Trophoblast cell (in vitro differentiated cells and primary cell): ENCODE results near the gene CTSZ.
A peak's percentile ranks its signal among the peaks of the same experiment; 100 is the strongest.

ENCODE experiments used
- DNase-seq, 2 donors: peaks; one replicate each; pipeline ENCODE4 v3.0.0-alpha.2; 2016
- H2AFZ ChIP-seq: 2 replicates; pipeline ENCODE4 v1.6.1; 2013; ENCODE audit warnings: low read length, moderate library complexity, mild to moderate bottlenecking; ENCODE audit not compliant: insufficient read depth, poor library complexity
- H2AK5ac ChIP-seq: 2 replicates; pipeline ENCODE4 v1.6.1; 2013; ENCODE audit warnings: mild to moderate bottlenecking, low read length
- H2BK120ac ChIP-seq: 2 replicates; pipeline ENCODE4 v1.6.1; 2013; ENCODE audit warnings: low read length, mild to moderate bottlenecking, moderate library complexity; ENCODE audit not compliant: insufficient read depth, poor library complexity
- H2BK12ac ChIP-seq: 2 replicates; pipeline ENCODE4 v1.6.1; 2013; ENCODE audit warnings: mild to moderate bottlenecking, low read length, moderate library complexity
- H2BK5ac ChIP-seq: 2 replicates; pipeline ENCODE4 v1.6.1; 2013; ENCODE audit warnings: low read length, low read depth, moderate library complexity, mild to moderate bottlenecking; ENCODE audit not compliant: poor library complexity
- H3K14ac ChIP-seq: 2 replicates; pipeline ENCODE4 v1.6.1; 2013; ENCODE audit warnings: mild to moderate bottlenecking, low read length
- H3K18ac ChIP-seq: 2 replicates; pipeline ENCODE4 v1.6.1; 2013; ENCODE audit warnings: mild to moderate bottlenecking, low read length
- H3K23ac ChIP-seq: 2 replicates; pipeline ENCODE4 v1.6.1; 2013; ENCODE audit warnings: low read length
- H3K27ac ChIP-seq: 2 replicates; pipeline ENCODE4 v1.5.1; 2013; ENCODE audit warnings: low read depth, mild to moderate bottlenecking, inconsistent platforms, low read length, moderate library complexity
- H3K27me3 ChIP-seq: 2 replicates; pipeline ENCODE4 v1.6.1; 2013; ENCODE audit warnings: inconsistent platforms, mild to moderate bottlenecking, low read length, moderate library complexity; ENCODE audit not compliant: insufficient read depth
- H3K36me3 ChIP-seq, 2 experiments: 1 replicate in 1 of 2; 2 replicates in 1 of 2; pipeline ENCODE4 v1.6.1; 2013; ENCODE audit warnings: low read length in 2 of 2, mild to moderate bottlenecking in 2 of 2, moderate library complexity in 1 of 2; ENCODE audit not compliant: insufficient read depth in 2 of 2, control insufficient read depth in 1 of 2
- H3K4ac ChIP-seq: 2 replicates; pipeline ENCODE4 v1.6.1; 2013; ENCODE audit warnings: low read depth, mild to moderate bottlenecking, low read length, moderate library complexity
- H3K4me1 ChIP-seq, 2 experiments: 1 replicate in 1 of 2; 2 replicates in 1 of 2; pipeline ENCODE4 v1.6.1; 2013; ENCODE audit warnings: low read length in 2 of 2, mild to moderate bottlenecking in 2 of 2, moderate library complexity in 1 of 2; ENCODE audit not compliant: insufficient read depth in 2 of 2, control insufficient read depth in 1 of 2
- H3K4me2 ChIP-seq: 2 replicates; pipeline ENCODE4 v1.6.1; 2013; ENCODE audit warnings: inconsistent platforms, mild to moderate bottlenecking, low read length, moderate library complexity
- H3K4me3 ChIP-seq: 2 replicates; pipeline ENCODE4 v1.5.1; 2013; ENCODE audit warnings: mild to moderate bottlenecking, low read depth, low read length, inconsistent platforms
- H3K79me1 ChIP-seq: one replicate; pipeline ENCODE4 v1.6.1; 2013; ENCODE audit warnings: low read length
- H3K79me2 ChIP-seq: 2 replicates; pipeline ENCODE4 v1.6.1; 2013; ENCODE audit warnings: low read length, mild to moderate bottlenecking; ENCODE audit not compliant: control insufficient read depth, insufficient read depth, poor library complexity
- H3K9ac ChIP-seq: 2 replicates; pipeline ENCODE4 v1.6.1; 2013; ENCODE audit warnings: mild to moderate bottlenecking, low read length
- H3K9me3 ChIP-seq: 2 replicates; pipeline ENCODE4 v1.6.1; 2013; ENCODE audit warnings: low read depth, mild to moderate bottlenecking, control low read depth, inconsistent platforms, low read length; ENCODE audit not compliant: insufficient read depth
- H4K12ac ChIP-seq: 2 replicates; pipeline ENCODE4 v1.6.1; 2013; ENCODE audit warnings: low read depth, mild to moderate bottlenecking, low read length, moderate library complexity
- H4K8ac ChIP-seq: 2 replicates; pipeline ENCODE4 v1.6.1; 2013; ENCODE audit warnings: low read depth, mild to moderate bottlenecking, low read length, moderate library complexity
- H4K91ac ChIP-seq: one replicate; pipeline ENCODE4 v1.6.1; 2013; ENCODE audit warnings: low read depth, mild to moderate bottlenecking, low read length, moderate library complexity
- WGBS: extraction: QIAGEN DNeasy Blood & Tissue Kit; methylation state at CpG from one replicate; pipeline ENCODE4 v1.1.7; 2013; ENCODE audit warnings: missing lambda C conversion rate; ENCODE audit not compliant: insufficient read length, insufficient coverage; ENCODE audit errors: extremely low coverage; 5-methylcytosine and 5-hydroxymethylcytosine counted together

CTSZ gene

DNA sequence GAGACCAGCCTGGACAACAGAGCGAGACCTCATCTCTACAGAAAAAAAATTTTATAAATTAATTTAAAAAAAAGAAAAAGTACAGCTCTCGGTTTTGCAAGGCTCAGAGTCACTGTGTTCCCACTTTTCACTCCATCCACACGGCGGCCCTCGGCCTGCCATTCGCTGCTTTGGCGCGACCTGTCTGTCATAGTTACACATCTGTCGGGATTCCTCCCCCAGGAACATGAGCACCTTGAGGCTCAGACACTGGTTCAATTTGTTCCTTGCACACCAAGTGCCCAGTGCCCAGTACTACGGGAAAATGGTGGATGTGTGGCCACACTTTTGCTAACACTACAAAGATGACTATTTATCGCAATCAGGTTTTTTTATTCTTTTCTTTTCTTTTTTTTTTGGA, 8.4 kb downstream of the CTSZ start:
- H3K4me1 ChIP-seq, result no peaks in the 10 kb centered on the region
- DNase-seq, result no peak
- no peak overlapping the region for H3K14ac ChIP-seq
- H4K8ac ChIP-seq, result no peak overlapping the region
- H3K27ac ChIP-seq, result no peak overlapping the region
- H3K79me2 ChIP-seq, result no peaks in the 10 kb centered on the region
- no peak overlapping the region for H3K23ac ChIP-seq
- H2BK12ac ChIP-seq, result no peak overlapping the region
- H3K9ac ChIP-seq, result no peak overlapping the region
- no peak overlapping the region for H4K91ac ChIP-seq
- no peak overlapping the region for H3K18ac ChIP-seq
- WGBS, result no CpG with 5 or more reads among the region's 11 CpGs
- H2AFZ ChIP-seq, result no peak overlapping the region
- H3K4me2 ChIP-seq, result no peak overlapping the region
- no peak overlapping the region for H3K4ac ChIP-seq
- H3K9me3 ChIP-seq, result peaks cover 2% of the 10 kb centered on the region
- no peak overlapping the region for H4K12ac ChIP-seq
- H3K4me3 ChIP-seq, result no peak overlapping the region
- H3K36me3 ChIP-seq, result peaks cover 44 to 53% of the 10 kb centered on the region in 2 experiments
- H2BK5ac ChIP-seq, result no peak overlapping the region
- no peak overlapping the region for H2BK120ac ChIP-seq
- H3K27me3 ChIP-seq, result no peaks in the 10 kb centered on the region
- no peaks in the 10 kb centered on the region for H3K79me1 ChIP-seq
- H2AK5ac ChIP-seq, result no peak overlapping the region

GRCh38 chr20:58997141-58997770, 9.8 kb downstream of the CTSZ start:
- H3K27me3 ChIP-seq, result no peaks in the 10 kb centered on the region
- H4K12ac ChIP-seq, result no peak overlapping the region
- H3K23ac ChIP-seq, result no peak overlapping the region
- H2BK12ac ChIP-seq, result no peak overlapping the region
- no peak overlapping the region for H3K4ac ChIP-seq
- no peak overlapping the region for H2BK120ac ChIP-seq
- no peaks in the 10 kb centered on the region for H3K4me1 ChIP-seq
- H3K79me2 ChIP-seq, result no peaks in the 10 kb centered on the region
- no peak overlapping the region for H3K4me2 ChIP-seq
- H2AK5ac ChIP-seq, result no peak overlapping the region
- DNase-seq, result no peak
- no peak overlapping the region for H3K4me3 ChIP-seq
- no peak overlapping the region for H4K91ac ChIP-seq
- H3K9me3 ChIP-seq, result peaks cover 2% of the 10 kb centered on the region
- no CpG with 5 or more reads among the region's 24 CpGs for WGBS
- H3K79me1 ChIP-seq, result no peaks in the 10 kb centered on the region
- no peak overlapping the region for H3K27ac ChIP-seq
- peaks cover 54 to 65% of the 10 kb centered on the region in 2 experiments for H3K36me3 ChIP-seq
- H3K9ac ChIP-seq, result no peak overlapping the region
- H2BK5ac ChIP-seq, result no peak overlapping the region
- no peak overlapping the region for H3K14ac ChIP-seq
- H2AFZ ChIP-seq, result no peak overlapping the region
- H4K8ac ChIP-seq, result no peak overlapping the region
- H3K18ac ChIP-seq, result no peak overlapping the region

DNA sequence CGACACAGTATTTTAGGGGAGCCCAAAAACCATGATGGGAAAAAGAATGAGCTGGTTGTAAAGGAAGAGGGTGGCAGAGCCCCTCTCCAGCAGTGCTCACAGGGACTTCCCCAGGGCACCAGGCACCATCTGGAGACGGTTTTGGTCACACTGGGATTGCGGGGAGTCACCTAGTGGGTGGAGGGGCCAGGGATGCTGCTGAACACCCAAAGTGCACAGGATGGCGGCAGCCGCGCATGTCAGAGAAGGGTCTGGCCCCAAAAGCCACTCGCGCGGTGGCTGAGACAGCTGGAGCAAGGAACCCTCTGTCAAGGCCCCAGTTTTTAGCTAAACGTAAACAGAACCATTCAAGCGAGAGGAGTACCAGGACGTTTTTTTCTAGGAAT, 10.8 kb downstream of the CTSZ start:
- no peak overlapping the region for H2BK12ac ChIP-seq
- H3K27me3 ChIP-seq, result no peaks in the 10 kb centered on the region
- no peaks in the 10 kb centered on the region for H3K79me2 ChIP-seq
- H3K14ac ChIP-seq, result no peak overlapping the region
- no peak for DNase-seq
- H3K36me3 ChIP-seq, result peaks cover 50 to 65% of the 10 kb centered on the region in 2 experiments
- H3K4me3 ChIP-seq, result no peak overlapping the region
- no peak overlapping the region for H2BK5ac ChIP-seq
- no peak overlapping the region for H2AK5ac ChIP-seq
- no peak overlapping the region for H3K4me2 ChIP-seq
- H3K27ac ChIP-seq, result no peak overlapping the region
- H2BK120ac ChIP-seq, result no peak overlapping the region
- no peaks in the 10 kb centered on the region for H3K79me1 ChIP-seq
- no peak overlapping the region for H3K4ac ChIP-seq
- H2AFZ ChIP-seq, result no peak overlapping the region
- no peak overlapping the region for H4K8ac ChIP-seq
- H3K18ac ChIP-seq, result no peak overlapping the region
- H4K91ac ChIP-seq, result no peak overlapping the region
- H4K12ac ChIP-seq, result no peak overlapping the region
- no peak overlapping the region for H3K23ac ChIP-seq
- H3K9me3 ChIP-seq, result peaks cover 2% of the 10 kb centered on the region
- H3K4me1 ChIP-seq, result no peaks in the 10 kb centered on the region
- no peak overlapping the region for H3K9ac ChIP-seq
- no CpG with 5 or more reads among the region's 12 CpGs for WGBS

DNA sequence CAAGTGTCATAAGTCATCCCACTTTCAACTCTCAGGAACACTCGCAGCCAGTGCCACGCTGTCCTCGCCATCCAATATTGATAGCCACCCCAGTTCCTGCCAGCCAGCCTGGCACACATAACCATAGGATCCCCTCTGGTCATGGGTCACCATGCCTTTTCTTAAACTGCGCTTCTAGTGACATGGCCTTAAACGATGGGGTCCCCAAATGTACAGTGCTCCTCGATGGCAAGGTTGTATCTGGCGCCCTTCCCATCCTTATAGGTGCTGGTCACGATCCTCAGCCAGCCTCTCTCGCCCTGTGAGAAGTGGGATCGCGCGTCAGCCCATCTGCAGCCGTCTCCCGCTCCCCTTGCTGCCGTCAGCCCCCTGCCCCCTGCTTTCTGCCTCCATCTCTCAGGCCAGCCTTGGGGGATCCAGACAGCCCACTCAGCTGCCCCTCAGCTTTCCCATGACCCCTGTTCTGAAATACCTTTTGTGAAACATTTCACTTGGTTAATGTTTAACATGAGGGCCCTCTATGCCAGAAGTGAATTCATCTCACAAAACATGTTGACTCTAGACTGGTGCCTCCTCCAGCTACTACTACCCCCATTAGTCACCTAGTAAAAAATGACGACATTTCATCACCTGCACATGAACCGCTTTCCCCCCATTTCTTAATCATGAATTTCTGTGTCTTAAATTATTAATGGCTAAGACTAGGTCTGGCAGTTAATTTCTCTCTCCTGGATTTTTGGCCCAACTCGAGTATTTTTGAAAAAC, 11.4 kb downstream of the CTSZ start:
- H3K79me1 ChIP-seq, result no peaks in the 10 kb centered on the region
- no peak overlapping the region for H2BK12ac ChIP-seq
- H3K27ac ChIP-seq, result no peak overlapping the region
- no peak overlapping the region for H2BK5ac ChIP-seq
- H3K23ac ChIP-seq, result no peak overlapping the region
- no peaks in the 10 kb centered on the region for H3K79me2 ChIP-seq
- peaks cover 2% of the 10 kb centered on the region for H3K9me3 ChIP-seq
- no peak overlapping the region for H2BK120ac ChIP-seq
- H3K27me3 ChIP-seq, result no peaks in the 10 kb centered on the region
- H2AFZ ChIP-seq, result no peak overlapping the region
- H4K12ac ChIP-seq, result no peak overlapping the region
- H4K91ac ChIP-seq, result no peak overlapping the region
- no peak overlapping the region for H2AK5ac ChIP-seq
- no CpG with 5 or more reads among the region's 18 CpGs for WGBS
- no peak overlapping the region for H3K4ac ChIP-seq
- no peak overlapping the region for H3K4me2 ChIP-seq
- peak overlapping the region; percentile 45 for H3K9ac ChIP-seq
- H3K4me1 ChIP-seq, result no peaks in the 10 kb centered on the region
- peaks cover 52 to 69% of the 10 kb centered on the region in 2 experiments for H3K36me3 ChIP-seq
- H3K4me3 ChIP-seq, result no peak overlapping the region
- H3K14ac ChIP-seq, result no peak overlapping the region
- H3K18ac ChIP-seq, result no peak overlapping the region
- DNase-seq, result no peak
- no peak overlapping the region for H4K8ac ChIP-seq
